Lung (tissue), 12 donors: ENCODE results near the gene ATP13A2. TPM values are rescaled to one million over a fixed set of nuclear protein-coding genes. Genes with fewer than 3 reads are reported as not detected.

ENCODE experiments used
- ATAC-seq: fragments of 200-7000 bp; cut with Tn5 transposase; one replicate; pipeline ENCODE4 v1.9.1; 2020; ENCODE audit warnings: moderate number of reproducible peaks; ENCODE audit not compliant: insufficient read depth, low FRiP score
- DNase-seq, 3 donors: peaks; one replicate each; pipeline ENCODE4 v3.0.0-alpha.2; 2013 to 2017
- H3K27ac ChIP-seq, 2 donors: one replicate each; pipeline ENCODE4 v1.5.1; 2013; ENCODE audit warnings: mild to moderate bottlenecking in 2 of 2, moderate library complexity in 2 of 2, control low read depth in 1 of 2, inconsistent platforms in 1 of 2, low read depth in 1 of 2, low read length in 1 of 2
- H3K27me3 ChIP-seq, 3 donors: one replicate each; pipeline ENCODE4 v1.5.1; 2013; ENCODE audit warnings: low read length in 2 of 3; ENCODE audit not compliant: control insufficient read depth in 3 of 3, insufficient read depth in 3 of 3
- H3K36me3 ChIP-seq, 4 donors: one replicate each; pipeline ENCODE4 v1.5.1; 2013; ENCODE audit warnings: low read length in 4 of 4, mild to moderate bottlenecking in 1 of 4, moderate library complexity in 1 of 4; ENCODE audit not compliant: control insufficient read depth in 4 of 4, insufficient read depth in 4 of 4
- H3K4me1 ChIP-seq, 5 donors: one replicate each; pipeline ENCODE4 v1.5.1; 2013; ENCODE audit warnings: low read length in 5 of 5, mild to moderate bottlenecking in 2 of 5, moderate library complexity in 1 of 5; ENCODE audit not compliant: control insufficient read depth in 5 of 5, insufficient read depth in 5 of 5
- H3K4me3 ChIP-seq: one replicate; pipeline ENCODE4 v1.5.1; 2013; ENCODE audit warnings: mild to moderate bottlenecking, control low read depth, moderate library complexity
- H3K9ac ChIP-seq, 2 donors: one replicate each; pipeline ENCODE4 v1.5.1; 2013; ENCODE audit warnings: low read length in 2 of 2, control low read depth in 1 of 2; ENCODE audit not compliant: insufficient read depth in 1 of 2
- H3K9me3 ChIP-seq, 4 donors: one replicate each; pipeline ENCODE4 v1.5.1; 2013; ENCODE audit warnings: low read length in 3 of 4, mild to moderate bottlenecking in 1 of 4, moderate library complexity in 1 of 4; ENCODE audit not compliant: control insufficient read depth in 4 of 4, insufficient read depth in 3 of 4
- WGBS, 2 donors: extraction: QIAGEN DNeasy Blood & Tissue Kit; methylation state at CpG; one replicate each; pipeline ENCODE4 v1.1.7; 2013; 5-methylcytosine and 5-hydroxymethylcytosine counted together
- polyA plus RNA-seq, 2 donors: library from polyadenylated mRNA; stranded (reverse); fragments of 200-250 nt; gene quantifications; one replicate each; pipeline ENCODE4 v1.2.1, GENCODE V29; 2013
- total RNA-seq, 2 donors: library from RNA; depleted of rRNA in 1 of 2; stranded (reverse); fragments of >200 nt in 1 of 2; gene quantifications; one replicate each; pipeline ENCODE4 v1.2.1, GENCODE V29; 2014 to 2021
- TF ChIP-seq, protein P1 (sequence below): IDR thresholded peaks from 2 replicates; pipeline ENCODE4 v1.5.1; 2012; ENCODE audit warnings: mild to moderate bottlenecking; ENCODE audit errors: control extremely low read depth, extremely low read depth
- donor health status: control.
- donor health status: control.
- donor health status: Bipolar disorder and iron deficiency.
- donor health status: healthy.
- donor health status: DM: yes; HTN: yes; CAD: no.

The ATP13A2 gene
- total and polyA plus RNA-seq, 4 donors = 20.2 to 50.6 (median 33.3) TPM

GRCh38 chr1:16971341-16972188 is 40.2 kb downstream of the ATP13A2 start:
- DNase-seq = peak; percentile 26 to 50 (median 39)
- H3K9me3 ChIP-seq = no peaks in the 10 kb centered on the region
- TF ChIP-seq, protein P1, sequence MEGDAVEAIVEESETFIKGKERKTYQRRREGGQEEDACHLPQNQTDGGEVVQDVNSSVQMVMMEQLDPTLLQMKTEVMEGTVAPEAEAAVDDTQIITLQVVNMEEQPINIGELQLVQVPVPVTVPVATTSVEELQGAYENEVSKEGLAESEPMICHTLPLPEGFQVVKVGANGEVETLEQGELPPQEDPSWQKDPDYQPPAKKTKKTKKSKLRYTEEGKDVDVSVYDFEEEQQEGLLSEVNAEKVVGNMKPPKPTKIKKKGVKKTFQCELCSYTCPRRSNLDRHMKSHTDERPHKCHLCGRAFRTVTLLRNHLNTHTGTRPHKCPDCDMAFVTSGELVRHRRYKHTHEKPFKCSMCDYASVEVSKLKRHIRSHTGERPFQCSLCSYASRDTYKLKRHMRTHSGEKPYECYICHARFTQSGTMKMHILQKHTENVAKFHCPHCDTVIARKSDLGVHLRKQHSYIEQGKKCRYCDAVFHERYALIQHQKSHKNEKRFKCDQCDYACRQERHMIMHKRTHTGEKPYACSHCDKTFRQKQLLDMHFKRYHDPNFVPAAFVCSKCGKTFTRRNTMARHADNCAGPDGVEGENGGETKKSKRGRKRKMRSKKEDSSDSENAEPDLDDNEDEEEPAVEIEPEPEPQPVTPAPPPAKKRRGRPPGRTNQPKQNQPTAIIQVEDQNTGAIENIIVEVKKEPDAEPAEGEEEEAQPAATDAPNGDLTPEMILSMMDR = no peak
- H3K27ac ChIP-seq = peak overlapping the region in 1 of 2 donors; percentile 16
- ATAC-seq = no peak
- H3K27me3 ChIP-seq = no peaks in the 10 kb centered on the region
- H3K4me1 ChIP-seq = peaks cover 0 to 31% (median 10%) of the 10 kb centered on the region in 5 donors
- no peak overlapping the region for H3K9ac ChIP-seq
- 82 to 84% methylated on average over 28 of the region's 28 CpGs for WGBS, 2 donors
- no peak overlapping the region for H3K4me3 ChIP-seq
- H3K36me3 ChIP-seq = peaks cover 0 to 17% (median 10%) of the 10 kb centered on the region in 4 donors

DNA sequence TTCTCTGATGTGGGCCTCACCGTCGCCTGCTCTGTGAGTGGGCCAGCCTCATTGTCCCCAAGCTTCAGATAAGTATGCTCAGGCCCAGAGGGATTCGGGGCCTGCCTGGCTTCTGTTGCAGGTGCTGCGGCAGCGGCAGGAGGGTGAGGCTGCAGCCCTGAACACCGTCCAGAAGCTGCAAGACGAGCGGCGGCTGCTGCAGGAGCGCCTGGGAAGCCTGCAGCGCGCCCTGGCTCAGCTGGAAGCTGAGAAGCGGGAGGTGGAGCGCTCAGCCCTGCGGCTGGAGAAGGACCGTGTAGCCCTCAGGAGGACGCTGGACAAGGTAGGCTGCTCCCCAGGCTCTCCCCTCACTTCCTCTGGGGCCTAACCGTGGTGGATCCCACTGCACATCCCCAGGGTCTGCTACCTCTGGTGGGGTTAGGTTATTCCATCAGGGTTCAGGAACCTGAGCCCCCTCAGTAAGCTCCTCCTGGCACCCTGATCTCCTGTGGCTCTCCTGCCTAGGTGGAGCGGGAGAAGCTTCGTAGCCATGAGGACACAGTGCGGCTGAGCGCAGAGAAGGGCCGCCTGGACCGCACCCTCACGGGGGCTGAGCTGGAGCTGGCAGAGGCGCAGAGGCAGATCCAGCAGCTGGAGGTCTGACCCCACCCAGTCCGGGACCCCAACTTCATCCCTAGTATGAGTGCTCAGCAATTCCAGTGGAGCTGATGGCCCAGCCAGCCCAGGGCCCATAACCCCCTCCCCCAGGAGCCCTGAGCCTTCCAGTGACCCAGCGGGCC is 41.4 kb downstream of the ATP13A2 start:
- Histone ChIP-seq H3K9me3 (no peaks in the 10 kb centered on the region), H3K9ac (no peak overlapping the region), H3K27me3 (no peaks in the 10 kb centered on the region), H3K4me1 (peaks cover 0 to 34% (median 10%) of the 10 kb centered on the region in 5 donors), H3K36me3 (peaks cover 0 to 20% (median 8%) of the 10 kb centered on the region in 4 donors), H3K4me3 (no peak overlapping the region), H3K27ac (no peak overlapping the region)
- TF ChIP-seq, protein P1 = no peak
- no peak for ATAC-seq
- DNase-seq = no peak
- 93 to 95% methylated on average over 28 of the region's 28 CpGs for WGBS, 2 donors

GRCh38 chr1:16969651-16970050 is 42.1 kb downstream of the ATP13A2 start:
- peaks cover 0 to 20% (median 8%) of the 10 kb centered on the region in 4 donors for H3K36me3 ChIP-seq
- ATAC-seq = no peak
- TF ChIP-seq, protein P1 = no peak
- H3K27ac ChIP-seq = no peak overlapping the region
- H3K4me1 ChIP-seq = peaks cover 0 to 34% (median 10%) of the 10 kb centered on the region in 5 donors
- no peak overlapping the region for H3K4me3 ChIP-seq
- no peak for DNase-seq
- 93 to 97% methylated on average over 12 of the region's 12 CpGs for WGBS, 2 donors
- no peaks in the 10 kb centered on the region for H3K27me3 ChIP-seq
- H3K9me3 ChIP-seq = no peaks in the 10 kb centered on the region
- no peak overlapping the region for H3K9ac ChIP-seq
